ENCODE results near the gene MMEL1.

DNA sequence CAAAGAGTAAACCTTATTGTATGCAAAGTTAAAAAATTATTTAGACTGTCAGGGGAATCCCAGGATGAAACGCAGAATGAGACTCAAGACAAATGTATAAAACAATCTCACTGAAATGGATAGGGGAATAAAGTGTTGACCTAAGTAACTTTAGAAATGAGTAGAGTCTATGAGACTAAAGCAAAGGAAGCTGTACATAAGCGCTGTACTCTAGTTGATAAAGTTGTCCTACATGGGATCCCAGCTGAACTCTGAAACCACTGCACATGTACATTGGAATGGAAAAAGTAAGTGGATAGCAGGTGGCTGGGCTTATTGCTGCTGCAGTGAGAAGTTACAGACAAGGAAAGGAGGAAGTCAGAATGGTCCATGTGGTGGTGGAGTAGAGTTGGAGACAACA lies 18.7 kb downstream of the MMEL1 start:
- TF ChIP-seq, protein P1, sequence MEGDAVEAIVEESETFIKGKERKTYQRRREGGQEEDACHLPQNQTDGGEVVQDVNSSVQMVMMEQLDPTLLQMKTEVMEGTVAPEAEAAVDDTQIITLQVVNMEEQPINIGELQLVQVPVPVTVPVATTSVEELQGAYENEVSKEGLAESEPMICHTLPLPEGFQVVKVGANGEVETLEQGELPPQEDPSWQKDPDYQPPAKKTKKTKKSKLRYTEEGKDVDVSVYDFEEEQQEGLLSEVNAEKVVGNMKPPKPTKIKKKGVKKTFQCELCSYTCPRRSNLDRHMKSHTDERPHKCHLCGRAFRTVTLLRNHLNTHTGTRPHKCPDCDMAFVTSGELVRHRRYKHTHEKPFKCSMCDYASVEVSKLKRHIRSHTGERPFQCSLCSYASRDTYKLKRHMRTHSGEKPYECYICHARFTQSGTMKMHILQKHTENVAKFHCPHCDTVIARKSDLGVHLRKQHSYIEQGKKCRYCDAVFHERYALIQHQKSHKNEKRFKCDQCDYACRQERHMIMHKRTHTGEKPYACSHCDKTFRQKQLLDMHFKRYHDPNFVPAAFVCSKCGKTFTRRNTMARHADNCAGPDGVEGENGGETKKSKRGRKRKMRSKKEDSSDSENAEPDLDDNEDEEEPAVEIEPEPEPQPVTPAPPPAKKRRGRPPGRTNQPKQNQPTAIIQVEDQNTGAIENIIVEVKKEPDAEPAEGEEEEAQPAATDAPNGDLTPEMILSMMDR (IDR thresholded peaks at IDR 0.05), result no peak
- TF ChIP-seq POLR2A (IDR thresholded peaks at IDR 0.05), result no peak

All from suprapubic skin (tissue), 3 donors.